K562 (cell line): ENCODE measurements around the gene TRDN. TPM values are rescaled to one million over a fixed set of nuclear protein-coding genes. Genes with fewer than 3 reads are reported as not detected.
A peak's percentile ranks its signal among the peaks of the same experiment; 100 is the strongest.

Source experiments
- ATAC-seq: fragments of 200-7000 bp; cut with Tn5 transposase; 3 replicates; pipeline ENCODE4 v1.9.1; 2020; ENCODE audit warnings: moderate library complexity
- BruUV-seq: library from RNA; stranded (reverse); fragments of 400-500 nt; replicated peaks from 2 replicates; lab custom pipeline; 2021; lab: Mats Ljungman, UMichigan
- CTCF ChIA-PET: fragments of 300-600 bp; formaldehyde crosslinking; extraction: SDS; loops from one replicate; lab custom pipeline; 2021; ENCODE audit warnings: low intra/inter-chr PET ratio; lab: Yijun Ruan, JAX
- POLR2A ChIA-PET: fragments of 300-600, 350-650 bp; sonication (Branson Sonifier 250); formaldehyde crosslinking; extraction: SDS; loops from one replicate; lab custom pipeline; 2021; ENCODE audit warnings: antibody characterized with exemption, inconsistent platforms; lab: Yijun Ruan, JAX
- DNase-seq, 4 experiments: peaks; one replicate each; pipeline versions ENCODE4 v3.0.0 to v3.0.0-alpha.2; 2011 to 2018; ENCODE audit warnings: low spot score in 3 of 4, mixed read lengths in 3 of 4; ENCODE audit errors: extremely low read depth in 1 of 4
- FAIRE-seq: peaks from 2 replicates; lab custom pipeline; 2011; peaks lifted over from hg19 to GRCh38; lab: Jason Lieb, UNC
- H2AFZ ChIP-seq: 2 replicates; pipeline ENCODE4 v1.6.0; 2011; ENCODE audit warnings: low read depth, low read length, control low read depth, inconsistent platforms
- H3K27ac ChIP-seq: fragments of 200-600 bp; 3 replicates; pipeline ENCODE4 v1.8.0; 2011; ENCODE audit warnings: low read depth, mild to moderate bottlenecking, control low read depth, inconsistent platforms, low read length, moderate library complexity, mixed read lengths; ENCODE audit errors: extremely low read depth
- H3K27me3 ChIP-seq, 2 experiments: fragments of 300-600 bp in 1 of 2; 2 replicates in 1 of 2; 3 replicates in 1 of 2; pipeline versions ENCODE4 v1.6.0 to v1.8.0; 2011; ENCODE audit warnings: inconsistent platforms in 2 of 2, low read length in 2 of 2, mild to moderate bottlenecking in 1 of 2, mixed read lengths in 1 of 2, moderate library complexity in 1 of 2; ENCODE audit not compliant: control insufficient read depth in 2 of 2, insufficient read depth in 2 of 2
- H3K36me3 ChIP-seq: fragments of 300-600 bp; 3 replicates; pipeline ENCODE4 v1.8.0; 2011; ENCODE audit warnings: mild to moderate bottlenecking, low read length, inconsistent platforms; ENCODE audit not compliant: control insufficient read depth, insufficient read depth
- H3K4me1 ChIP-seq, 2 experiments: fragments of 200-600 bp in 1 of 2; replicated peaks in 1 of 2; 2 replicates in 1 of 2; 3 replicates in 1 of 2; pipeline versions ENCODE4 v1.5.1 to v1.8.0; 2011; ENCODE audit warnings: inconsistent platforms in 2 of 2, low read length in 2 of 2, mild to moderate bottlenecking in 1 of 2, mixed read lengths in 1 of 2, moderate library complexity in 1 of 2; ENCODE audit not compliant: control insufficient read depth in 2 of 2, insufficient read depth in 2 of 2
- H3K4me2 ChIP-seq: 2 replicates; pipeline ENCODE4 v1.6.1; 2011; ENCODE audit warnings: low read length, control low read depth, inconsistent platforms, mixed read lengths; ENCODE audit not compliant: insufficient read depth
- H3K4me3 ChIP-seq: fragments of 200-600 bp; sonication (generic), shearing (Covaris generic); 2 replicates; pipeline ENCODE4 v1.5.1; 2016; ENCODE audit warnings: control low read depth, inconsistent platforms
- H3K79me2 ChIP-seq: fragments of 200-600 bp; 3 replicates; pipeline ENCODE4 v1.8.0; 2011; ENCODE audit warnings: low read length, inconsistent platforms; ENCODE audit not compliant: control insufficient read depth, insufficient read depth
- H3K9ac ChIP-seq, 2 experiments: 2 replicates each; pipeline versions ENCODE4 v1.6.0 to v1.6.1; 2011; ENCODE audit warnings: low read depth in 2 of 2, low read length in 2 of 2, control low read depth in 1 of 2, inconsistent platforms in 1 of 2, mild to moderate bottlenecking in 1 of 2, mixed read lengths in 1 of 2; ENCODE audit not compliant: insufficient read depth in 1 of 2
- H3K9me1 ChIP-seq: one replicate; pipeline ENCODE4 v1.6.0; 2011; ENCODE audit warnings: inconsistent platforms, mild to moderate bottlenecking, low read length, moderate library complexity; ENCODE audit not compliant: control insufficient read depth, insufficient read depth
- H3K9me3 ChIP-seq: replicated peaks from 2 replicates; pipeline ENCODE4 v1.5.1; 2011; ENCODE audit warnings: low read depth, low read length, inconsistent platforms; ENCODE audit not compliant: control insufficient read depth, insufficient read depth
- H4K20me1 ChIP-seq: replicated peaks from 2 replicates; pipeline ENCODE4 v1.6.1; 2011; ENCODE audit warnings: low read length, inconsistent platforms, mixed read lengths; ENCODE audit not compliant: control insufficient read depth, insufficient read depth
- CTCF ChIP-seq, 3 experiments: IDR thresholded peaks in 2 of 3; conservative IDR thresholded peaks in 1 of 3; 2 replicates each; pipeline ENCODE4 v1.5.1; 2011 to 2012; ENCODE audit warnings: low read length in 3 of 3, mild to moderate bottlenecking in 3 of 3, control low read depth in 2 of 3, improper control_type of control experiment in 1 of 3, inconsistent platforms in 1 of 3, low read depth in 1 of 3, mixed read lengths in 1 of 3, moderate library complexity in 1 of 3; ENCODE audit not compliant: insufficient read depth in 2 of 3
- FIP1L1 ChIP-seq: fragments of 200-400 bp; formaldehyde crosslinking; IDR thresholded peaks from 2 replicates; pipeline ENCODE4 v1.6.1; 2018; ENCODE audit warnings: mild to moderate bottlenecking, low read depth, low read length; ENCODE audit not compliant: poor library complexity, severe bottlenecking
- RAD21 ChIP-seq, 2 experiments: fragments of 250-450 bp in 1 of 2; fragments of 450-650 bp in 1 of 2; sonication (Bioruptor Pico) in 1 of 2; formaldehyde crosslinking in 1 of 2; IDR thresholded peaks in 1 of 2; conservative IDR thresholded peaks in 1 of 2; 2 replicates each; pipeline versions ENCODE4 v1.4.0 to v1.8.0; 2020 to 2022; ENCODE audit warnings: mild to moderate bottlenecking in 2 of 2, moderate library complexity in 1 of 2
- REST ChIP-seq, 2 experiments: fragments of 450-650 bp; formaldehyde crosslinking in 1 of 2; IDR thresholded peaks; 2 replicates each; pipeline versions ENCODE4 v1.4.0 to v1.6.1; 2014 to 2020; ENCODE audit warnings: mild to moderate bottlenecking in 2 of 2, borderline replicate concordance in 1 of 2, low read depth in 1 of 2
- SMARCA5 ChIP-seq: fragments of 450-650 bp; IDR thresholded peaks from 2 replicates; pipeline ENCODE4 v1.6.1; 2016
- SMC3 ChIP-seq: conservative IDR thresholded peaks from 2 replicates; pipeline ENCODE4 v1.6.1; 2011; ENCODE audit warnings: low read depth, low read length, improper control_type of control experiment; ENCODE audit not compliant: insufficient read depth
- TAF1 ChIP-seq: IDR thresholded peaks from 2 replicates; pipeline ENCODE4 v1.6.1; 2011; ENCODE audit warnings: mild to moderate bottlenecking, low read length, moderate library complexity; ENCODE audit not compliant: insufficient read depth, control insufficient read depth, severe bottlenecking; ENCODE audit errors: extremely low read depth
- WGBS: fragments of 100-300 bp; shearing (Covaris generic); methylation state at CpG from one replicate; pipeline ENCODE4 v1.1.6; 2016; ENCODE audit warnings: low coverage, mixed read lengths; ENCODE audit not compliant: insufficient coverage; ENCODE audit errors: missing lambda C conversion rate; 5-methylcytosine and 5-hydroxymethylcytosine counted together
- in situ Hi-C: fragments of 300-500 bp; cut with MboI; formaldehyde crosslinking; loops from 4 replicates; pipeline ENCODE4 v1.15.0; 2018; ENCODE audit warnings: inconsistent platforms, mixed read lengths
- intact Hi-C: fragments of 100-400 bp; cut with micrococcal nuclease; formaldehyde crosslinking; loops from 2 replicates; pipeline ENCODE4 v1.14.2; 2022
- polyA plus RNA-seq, 8 experiments: library from polyadenylated mRNA; depleted of rRNA in 4 of 8; stranded (reverse) in 5 of 8; unstranded in 3 of 8; fragments of >200 nt; fragmentation: Nextera tagmentation in 2 of 8; fragmentation: Illumina TruSeq in 1 of 8; extraction: Ambion mirVana in 2 of 8; extraction: Trizol in 1 of 8; gene quantifications; 2 replicates each; pipeline versions ENCODE4 v1.2.1 to v1.2.3, GENCODE V29; 2011 to 2014; ENCODE audit warnings: inconsistent platforms in 1 of 8, missing spikeins in 1 of 8
- total RNA-seq, 7 experiments: library from RNA; depleted of rRNA in 6 of 7; stranded (reverse); fragments of >200 nt in 6 of 7; fragmentation: Illumina TruSeq in 2 of 7; extraction: Trizol in 2 of 7; gene quantifications; 2 replicates each; pipeline versions ENCODE4 v1.2.1 to v1.2.3, GENCODE V29; 2011 to 2021; ENCODE audit warnings: low replicate concordance in 1 of 7
- TF ChIP-seq, protein P1 (sequence below): fragments of 450-650 bp; IDR thresholded peaks from 2 replicates; pipeline ENCODE4 v1.6.1; 2016; ENCODE audit warnings: antibody characterized with exemption

Gene TRDN
- total and polyA plus RNA-seq, 9 of the 15 experiments (the other 6 are each of a cell fraction or from before 2014, with no cell fraction given), result 0.05 to 0.50 (median 0.16) TPM

DNA sequence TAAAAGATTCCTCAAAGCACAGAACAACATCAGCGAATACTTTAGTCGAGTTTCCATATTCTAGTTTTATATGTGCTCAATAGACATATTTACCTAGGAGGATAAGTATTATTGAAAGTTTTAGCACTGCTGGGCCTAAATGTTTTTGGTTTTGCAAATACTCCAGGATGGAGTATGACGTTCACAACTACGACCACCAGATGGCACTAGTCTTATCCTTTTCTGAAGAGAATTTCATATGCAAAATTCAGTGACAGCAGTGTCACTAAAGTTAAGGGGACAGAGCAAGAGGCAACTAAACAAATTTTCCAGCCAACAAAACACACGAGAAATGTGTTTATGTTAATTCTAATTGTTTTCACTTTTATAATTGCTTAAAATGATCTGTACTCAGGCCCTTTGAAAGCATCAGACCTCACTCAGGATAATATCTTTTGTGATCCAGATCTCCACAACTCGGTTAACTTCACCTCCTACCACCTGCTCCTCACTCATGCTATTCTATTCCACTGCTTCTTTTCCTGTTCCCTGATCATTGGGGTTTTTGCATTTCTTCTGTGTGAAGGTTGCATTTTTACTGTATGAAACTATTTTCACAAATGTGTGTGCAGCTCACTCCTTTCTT lies 220.8 kb downstream of the TRDN start:
- no peak overlapping the region for H3K4me2 ChIP-seq
- FAIRE-seq (peak; percentile 79), ATAC-seq (peak; percentile 79), DNase-seq (peak; percentile 10 to 66 (median 32))
- H3K4me3 ChIP-seq, result no peak overlapping the region
- H3K79me2 ChIP-seq, result no peaks in the 10 kb centered on the region
- no peak overlapping the region for H2AFZ ChIP-seq
- intact Hi-C loops (loop anchor here (1.0 kb wide), 1 partner anchor 299 kb away; no protein-coding TSS in a partner anchor), in situ Hi-C loops (loop anchor here (25.0 kb wide), 1 partner anchor 296 kb away; no protein-coding TSS in a partner anchor)
- no TSS peak for BruUV-seq
- H3K9ac ChIP-seq, result no peak overlapping the region
- H4K20me1 ChIP-seq, result no peaks in the 10 kb centered on the region
- H3K27me3 ChIP-seq, result no peaks in the 10 kb centered on the region
- ChIA-PET CTCF (interaction anchor here (4.0 kb wide), 1 partner anchor 299 kb away, joined by 22 read pairs; no protein-coding TSS in a partner anchor), POLR2A (no interaction called here)
- H3K36me3 ChIP-seq, result no peaks in the 10 kb centered on the region
- H3K4me1 ChIP-seq, result no peaks in the 10 kb centered on the region
- no peaks in the 10 kb centered on the region for H3K9me3 ChIP-seq
- H3K9me1 ChIP-seq, result no peaks in the 10 kb centered on the region
- no peak overlapping the region for H3K27ac ChIP-seq
- 2% methylated on average over 6 of the region's 6 CpGs for WGBS
- TF ChIP-seq TAF1, result no peak
- TF ChIP-seq SMC3, result peak; percentile 66
- no peak for TF ChIP-seq SMARCA5
- TF ChIP-seq CTCF (IDR thresholded peaks at IDR 0.05 in 2 of 3, conservative IDR thresholded peaks at IDR 0.05 in 1 of 3; ENCODE audit: insufficient read depth in 2 of 3, low read depth in 1 of 3, low read length in 3 of 3), result peak; percentile 47 to 74 (median 48)
- TF ChIP-seq RAD21 (CRISPR knock-in tag; conservative IDR thresholded peaks at IDR 0.05 in 1 of 2, IDR thresholded peaks at IDR 0.05 in 1 of 2), result peak; percentile 71 to 88
- no peak for TF ChIP-seq FIP1L1
- TF ChIP-seq REST (IDR thresholded peaks at IDR 0.05; ENCODE audit: borderline replicate concordance), result peak; percentile 72
- TF ChIP-seq REST (CRISPR knock-in tag; IDR thresholded peaks at IDR 0.05; ENCODE audit: low read depth), result no peak
- TF ChIP-seq, protein P1, sequence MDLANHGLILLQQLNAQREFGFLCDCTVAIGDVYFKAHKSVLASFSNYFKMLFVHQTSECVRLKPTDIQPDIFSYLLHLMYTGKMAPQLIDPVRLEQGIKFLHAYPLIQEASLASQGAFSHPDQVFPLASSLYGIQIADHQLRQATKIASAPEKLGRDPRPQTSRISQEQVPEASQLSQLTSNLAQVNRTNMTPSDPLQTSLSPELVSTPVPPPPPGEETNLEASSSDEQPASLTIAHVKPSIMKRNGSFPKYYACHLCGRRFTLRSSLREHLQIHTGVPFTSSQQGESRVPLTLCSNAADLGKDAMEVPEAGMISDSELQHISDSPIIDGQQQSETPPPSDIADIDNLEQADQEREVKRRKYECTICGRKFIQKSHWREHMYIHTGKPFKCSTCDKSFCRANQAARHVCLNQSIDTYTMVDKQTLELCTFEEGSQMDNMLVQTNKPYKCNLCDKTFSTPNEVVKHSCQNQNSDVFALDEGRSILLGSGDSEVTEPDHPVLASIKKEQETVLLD, result no peak
